Endodermal cell (in vitro differentiated cells): ENCODE measurements around the gene TEKT3. TPM values are rescaled to one million over a fixed set of nuclear protein-coding genes. Genes with fewer than 3 reads are reported as not detected.

ENCODE experiments used
- DNase-seq: peaks from one replicate; pipeline ENCODE4 v3.0.0-alpha.2; 2017
- H3K27ac ChIP-seq: 2 replicates; pipeline ENCODE4 v1.5.1; 2013; ENCODE audit warnings: mild to moderate bottlenecking, low read depth, low read length, moderate library complexity
- H3K27me3 ChIP-seq: 2 replicates; pipeline ENCODE4 v1.6.1; 2013; ENCODE audit warnings: mild to moderate bottlenecking, low read length, moderate library complexity; ENCODE audit not compliant: insufficient read depth, control insufficient read depth, poor library complexity, severe bottlenecking
- H3K36me3 ChIP-seq: 2 replicates; pipeline ENCODE4 v1.7.0; 2013; ENCODE audit warnings: mild to moderate bottlenecking, low read length, moderate library complexity; ENCODE audit not compliant: control insufficient read depth, insufficient read depth
- H3K4me1 ChIP-seq: one replicate; pipeline ENCODE4 v1.7.0; 2013; ENCODE audit warnings: low read length; ENCODE audit not compliant: control insufficient read depth, insufficient read depth
- H3K4me3 ChIP-seq: 2 replicates; pipeline ENCODE4 v1.5.1; 2013; ENCODE audit warnings: mild to moderate bottlenecking, low read length, moderate library complexity
- H3K9ac ChIP-seq: 2 replicates; pipeline ENCODE4 v1.6.1; 2013; ENCODE audit warnings: mild to moderate bottlenecking, low read length, moderate library complexity; ENCODE audit not compliant: poor library complexity, severe bottlenecking; ENCODE audit errors: extremely low read depth
- H3K9me3 ChIP-seq: 2 replicates; pipeline ENCODE4 v1.6.1; 2013; ENCODE audit warnings: mild to moderate bottlenecking, low read length, moderate library complexity; ENCODE audit not compliant: control insufficient read depth
- H3K27ac Mint-ChIP-seq: 2 replicates; pipeline ENCODE4 v1.8.0; 2020; ENCODE audit warnings: mixed read lengths
- H3K27me3 Mint-ChIP-seq: 2 replicates; pipeline ENCODE4 v1.8.0; 2021; ENCODE audit warnings: mild to moderate bottlenecking, mixed read lengths; ENCODE audit not compliant: insufficient read depth
- H3K36me3 Mint-ChIP-seq: 2 replicates; pipeline ENCODE4 v1.8.0; 2020; ENCODE audit warnings: low read depth, mixed read lengths
- H3K4me1 Mint-ChIP-seq: 2 replicates; pipeline ENCODE4 v1.8.0; 2020; ENCODE audit warnings: mixed read lengths
- H3K4me3 Mint-ChIP-seq: 2 replicates; pipeline ENCODE4 v1.8.0; 2020; ENCODE audit warnings: mild to moderate bottlenecking, moderate library complexity, mixed read lengths
- H3K9me3 Mint-ChIP-seq: 2 replicates; pipeline ENCODE4 v1.8.0; 2020; ENCODE audit warnings: mild to moderate bottlenecking, mixed read lengths
- CTCF ChIP-seq: fragments of 200-600 bp; sonication (generic); conservative IDR thresholded peaks from 2 replicates; pipeline ENCODE4 v1.5.0; 2021; ENCODE audit warnings: antibody characterized with exemption, mild to moderate bottlenecking
- WGBS, 2 experiments: methylation state at CpG; one replicate each; pipeline versions ENCODE4 v1.1.5 to v1.1.7; 2013; ENCODE audit warnings: missing lambda C conversion rate in 2 of 2, mixed read lengths in 1 of 2; ENCODE audit not compliant: insufficient coverage in 1 of 2, insufficient read length in 1 of 2; 5-methylcytosine and 5-hydroxymethylcytosine counted together
- total RNA-seq, 2 donors: library from RNA; stranded (reverse); fragmentation: NEBNext Ultra II Directional in 1 of 2; extraction: Animal tissue kit (Norgen Biotek cat#: 25700) in 1 of 2; gene quantifications; 2 replicates in 1 of 2; 3 replicates in 1 of 2; pipeline ENCODE4 v1.2.1, GENCODE V29; 2021

The TEKT3 gene
- total RNA-seq, 2 donors from 2014 or later, result 1.1 to 1.6 TPM

DNA sequence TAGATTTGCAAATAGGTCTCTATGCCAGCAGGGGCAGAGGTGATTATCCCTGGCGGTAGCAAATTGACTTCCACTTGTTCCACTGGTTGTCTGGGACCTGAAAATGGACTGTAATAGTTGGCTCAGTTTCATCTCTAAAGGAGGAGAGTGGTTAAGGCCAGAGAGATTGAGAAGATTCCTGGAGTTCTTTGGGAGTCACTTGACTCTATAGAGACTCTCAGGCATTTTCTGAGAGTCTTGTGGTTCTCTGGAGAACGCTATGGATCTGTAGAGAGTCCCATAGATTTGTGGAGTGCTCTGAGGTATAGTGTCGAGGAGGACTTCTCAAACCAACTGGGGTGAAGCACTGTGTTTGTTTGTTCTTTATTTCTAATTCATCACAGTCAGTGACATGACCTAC lies 67.4 kb downstream of the TEKT3 start:
- Histone ChIP-seq H3K36me3 (no peaks in the 10 kb centered on the region), H3K9me3 (peaks cover 12% of the 10 kb centered on the region), H3K4me3 (no peak overlapping the region), H3K9ac (no peak overlapping the region), H3K4me1 (no peaks in the 10 kb centered on the region), H3K27me3 (peaks cover 11% of the 10 kb centered on the region), H3K27ac (no peak overlapping the region)
- Mint-ChIP-seq H3K4me1 (peaks cover 17% of the 10 kb centered on the region), H3K9me3 (peaks cover 16% of the 10 kb centered on the region), H3K4me3 (no peak overlapping the region), H3K27me3 (peaks cover 28% of the 10 kb centered on the region), H3K36me3 (no peaks in the 10 kb centered on the region), H3K27ac (no peak overlapping the region)
- no peak for DNase-seq
- TF ChIP-seq CTCF, result no peak
- WGBS, 2 experiments, result 88 to 89% methylated on average over 3 of the region's 3 CpGs

- H3K27ac Mint-ChIP-seq, result no peak overlapping the region
- WGBS, 2 experiments, result 83 to 96% methylated on average over 3 to 4 of the region's 5 CpGs
Observed at GRCh38 chr17:15273141-15273793, 68.1 kb downstream of the TEKT3 start.

GRCh38 chr17:15271741-15272140 lies 69.7 kb downstream of the TEKT3 start:
- Histone ChIP-seq H3K9me3 (peaks cover 12% of the 10 kb centered on the region), H3K36me3 (no peaks in the 10 kb centered on the region), H3K9ac (no peak overlapping the region), H3K4me3 (no peak overlapping the region), H3K27ac (no peak overlapping the region), H3K27me3 (peaks cover 34% of the 10 kb centered on the region), H3K4me1 (no peaks in the 10 kb centered on the region)
- 96% methylated on average over 6 of the region's 6 CpGs for WGBS, 2 experiments
- H3K27me3 Mint-ChIP-seq, result peaks cover 51% of the 10 kb centered on the region
- peaks cover 16% of the 10 kb centered on the region for H3K9me3 Mint-ChIP-seq
- no peak for TF ChIP-seq CTCF
- no peak overlapping the region for H3K4me3 Mint-ChIP-seq
- no peaks in the 10 kb centered on the region for H3K36me3 Mint-ChIP-seq
- DNase-seq, result no peak
- peaks cover 19% of the 10 kb centered on the region for H3K4me1 Mint-ChIP-seq
- no peak overlapping the region for H3K27ac Mint-ChIP-seq

More at GRCh38 chr17:15273141-15273793, 68.1 kb downstream of the TEKT3 start:
- Histone ChIP-seq H3K4me3 (no peak overlapping the region), H3K9ac (no peak overlapping the region), H3K27ac (no peak overlapping the region), H3K4me1 (no peaks in the 10 kb centered on the region), H3K9me3 (peaks cover 12% of the 10 kb centered on the region), H3K27me3 (peaks cover 18% of the 10 kb centered on the region), H3K36me3 (no peaks in the 10 kb centered on the region)
- H3K36me3 Mint-ChIP-seq, result no peaks in the 10 kb centered on the region
- H3K4me3 Mint-ChIP-seq, result no peak overlapping the region
- peaks cover 21% of the 10 kb centered on the region for H3K4me1 Mint-ChIP-seq
- no peak for TF ChIP-seq CTCF
- peaks cover 16% of the 10 kb centered on the region for H3K9me3 Mint-ChIP-seq
- no peak for DNase-seq
- peaks cover 35% of the 10 kb centered on the region for H3K27me3 Mint-ChIP-seq
